ENCODE data around the gene EEIG1. TPM values are rescaled to one million over a fixed set of nuclear protein-coding genes. Genes with fewer than 3 reads are reported as not detected.

Gene EEIG1
- total and polyA plus RNA-seq, 9 of the 15 experiments (the other 6 are each of a cell fraction or from before 2014, with no cell fraction given) = 0.17 to 16.7 (median 3.6) TPM

- no peak for TF ChIP-seq PATZ1 (CRISPR knock-in tag; IDR thresholded peaks at IDR 0.05; ENCODE audit: borderline replicate concordance)
- no peak for TF ChIP-seq ZNF407 (IDR thresholded peaks at IDR 0.05; ENCODE audit: low read depth)
- no peak for TF ChIP-seq ZNF444 (CRISPR knock-in tag; IDR thresholded peaks at IDR 0.05)
- no peak for TF ChIP-seq SIN3A (IDR thresholded peaks at IDR 0.05; ENCODE audit: borderline replicate concordance in 2 of 2, control insufficient read depth in 1 of 2, low read depth in 2 of 2, low read length in 2 of 2)
- no peak for TF ChIP-seq ZNF766 (CRISPR knock-in tag; conservative IDR thresholded peaks at IDR 0.05)
- no peak for TF ChIP-seq PRDM10 (IDR thresholded peaks at IDR 0.05; ENCODE audit: partially characterized antibody)
- TF ChIP-seq STAT5B (CRISPR knock-in tag; IDR thresholded peaks at IDR 0.05) = no peak
- no peak for TF ChIP-seq ZBTB26 (CRISPR knock-in tag; IDR thresholded peaks at IDR 0.05)
These were observed 39.5 kb downstream of the EEIG1 start (continued) for GRCh38 chr9:127941062-127941960.

Data from K562 (cell line).